Measurements from ENCODE around the gene CTRL.
A peak's percentile ranks its signal among the peaks of the same experiment; 100 is the strongest.

CTRL gene

DNA sequence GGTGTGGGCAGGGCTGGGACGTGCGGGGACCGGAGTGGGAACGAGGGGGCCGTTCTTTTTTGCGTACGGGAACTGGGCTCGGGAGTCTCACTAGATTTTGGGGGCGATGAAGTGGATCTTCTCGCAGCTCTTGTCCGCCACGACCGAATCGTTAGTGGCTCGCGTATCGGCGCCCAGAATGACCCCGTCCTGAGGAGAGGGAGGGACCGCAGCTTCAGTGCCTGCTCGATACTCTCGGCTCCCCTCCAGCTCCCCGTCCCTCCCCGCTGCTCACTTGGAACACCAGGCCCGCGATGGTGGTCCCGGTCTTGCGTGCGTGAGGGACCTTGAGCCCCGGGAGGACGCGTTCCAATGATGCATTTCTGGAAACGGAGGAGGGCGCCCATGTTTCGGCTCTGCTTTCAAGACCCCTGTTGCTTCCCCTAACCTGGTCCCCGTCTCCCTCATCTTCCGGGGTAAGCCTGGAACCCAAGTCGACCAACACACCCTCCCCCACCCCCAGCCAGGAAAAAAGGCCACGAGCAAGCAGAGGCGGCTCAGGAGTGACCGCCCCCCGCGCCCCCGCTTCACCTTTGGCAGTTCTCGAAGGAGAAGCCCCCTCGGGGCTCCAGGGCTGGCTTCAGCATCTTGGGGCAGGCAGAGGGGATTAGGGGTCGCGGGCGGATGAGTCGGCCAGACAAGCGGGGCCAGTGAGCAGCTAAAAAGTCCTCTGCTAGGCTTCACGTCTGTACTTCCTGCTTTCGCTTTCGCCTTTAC, 4.6 kb upstream of the CTRL start, which contains the start of gene PSMB10:
Gene PSMB10, minus strand, starts transcription at position 727 of the 756 bp plus-strand sequence. Its CDS starts 101 bp downstream, at position 626.
- TF ChIP-seq POLR2A (IDR thresholded peaks at IDR 0.05; ENCODE audit: extremely low read depth, insufficient read length) = peak; percentile 48
- TF ChIP-seq, protein P1, sequence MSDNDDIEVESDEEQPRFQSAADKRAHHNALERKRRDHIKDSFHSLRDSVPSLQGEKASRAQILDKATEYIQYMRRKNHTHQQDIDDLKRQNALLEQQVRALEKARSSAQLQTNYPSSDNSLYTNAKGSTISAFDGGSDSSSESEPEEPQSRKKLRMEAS (IDR thresholded peaks at IDR 0.05; ENCODE audit: low read depth, low read length) = peak; percentile 19; the same call in 1 of the 2 replicates
- TF ChIP-seq, protein P2, sequence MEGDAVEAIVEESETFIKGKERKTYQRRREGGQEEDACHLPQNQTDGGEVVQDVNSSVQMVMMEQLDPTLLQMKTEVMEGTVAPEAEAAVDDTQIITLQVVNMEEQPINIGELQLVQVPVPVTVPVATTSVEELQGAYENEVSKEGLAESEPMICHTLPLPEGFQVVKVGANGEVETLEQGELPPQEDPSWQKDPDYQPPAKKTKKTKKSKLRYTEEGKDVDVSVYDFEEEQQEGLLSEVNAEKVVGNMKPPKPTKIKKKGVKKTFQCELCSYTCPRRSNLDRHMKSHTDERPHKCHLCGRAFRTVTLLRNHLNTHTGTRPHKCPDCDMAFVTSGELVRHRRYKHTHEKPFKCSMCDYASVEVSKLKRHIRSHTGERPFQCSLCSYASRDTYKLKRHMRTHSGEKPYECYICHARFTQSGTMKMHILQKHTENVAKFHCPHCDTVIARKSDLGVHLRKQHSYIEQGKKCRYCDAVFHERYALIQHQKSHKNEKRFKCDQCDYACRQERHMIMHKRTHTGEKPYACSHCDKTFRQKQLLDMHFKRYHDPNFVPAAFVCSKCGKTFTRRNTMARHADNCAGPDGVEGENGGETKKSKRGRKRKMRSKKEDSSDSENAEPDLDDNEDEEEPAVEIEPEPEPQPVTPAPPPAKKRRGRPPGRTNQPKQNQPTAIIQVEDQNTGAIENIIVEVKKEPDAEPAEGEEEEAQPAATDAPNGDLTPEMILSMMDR (IDR thresholded peaks at IDR 0.05; ENCODE audit: low read depth, low read length) = no peak
- peak; percentile 84 for DNase-seq (ENCODE audit: low read depth)
- H3K4me3 ChIP-seq (ENCODE audit: low read depth, low read length) = peak within 1 kb of the TSS; percentile 94

DNA sequence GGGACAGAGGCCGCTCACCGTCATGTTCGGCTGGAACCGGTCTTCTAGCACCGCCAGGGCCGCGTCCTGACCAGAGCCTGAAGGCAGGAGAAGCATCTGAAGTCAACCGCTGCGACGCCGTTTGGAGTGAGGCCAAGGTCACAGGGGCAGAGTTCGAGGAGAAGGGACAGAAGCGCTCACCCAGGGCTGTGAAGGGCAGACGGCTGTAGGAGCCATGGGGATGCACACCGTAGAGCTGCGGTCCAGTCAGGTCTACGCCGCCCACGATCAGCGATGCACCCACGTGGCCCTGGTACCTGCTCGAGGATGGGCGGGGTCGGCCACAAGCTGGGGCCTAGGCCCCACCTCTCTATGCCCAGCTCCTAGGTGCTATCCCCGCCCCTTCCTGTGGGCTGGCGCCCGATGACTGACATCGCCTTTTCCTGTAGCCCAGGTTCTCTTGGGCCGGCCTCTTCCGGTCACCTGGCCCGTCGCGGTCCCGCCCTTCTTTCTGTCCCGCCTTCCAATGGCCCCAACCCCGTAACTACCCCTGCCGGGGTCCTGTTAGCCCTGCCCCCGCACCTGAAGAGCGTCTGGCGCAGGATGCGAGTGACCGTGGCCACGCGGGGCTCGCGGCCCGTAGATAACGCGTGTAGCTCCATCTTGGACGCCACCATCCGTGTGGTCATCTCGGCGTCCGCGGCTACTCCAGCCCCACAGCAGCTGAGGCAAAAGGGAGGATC, 3.9 kb upstream of the CTRL start:
- peak; percentile 30; the same call in 1 of the 2 replicates for TF ChIP-seq MYC (IDR thresholded peaks at IDR 0.05; ENCODE audit: low read depth, low read length)
- peak; percentile 84 for TF ChIP-seq POLR2A (IDR thresholded peaks at IDR 0.05; ENCODE audit: extremely low read depth, insufficient read length)
- TF ChIP-seq, protein P1 (IDR thresholded peaks at IDR 0.05; ENCODE audit: low read depth, low read length) = peak; percentile 96
- TF ChIP-seq, protein P2 (IDR thresholded peaks at IDR 0.05; ENCODE audit: low read depth, low read length) = no peak
- H3K4me3 ChIP-seq (ENCODE audit: low read depth, low read length) = peak overlapping the region; percentile 94

DNA sequence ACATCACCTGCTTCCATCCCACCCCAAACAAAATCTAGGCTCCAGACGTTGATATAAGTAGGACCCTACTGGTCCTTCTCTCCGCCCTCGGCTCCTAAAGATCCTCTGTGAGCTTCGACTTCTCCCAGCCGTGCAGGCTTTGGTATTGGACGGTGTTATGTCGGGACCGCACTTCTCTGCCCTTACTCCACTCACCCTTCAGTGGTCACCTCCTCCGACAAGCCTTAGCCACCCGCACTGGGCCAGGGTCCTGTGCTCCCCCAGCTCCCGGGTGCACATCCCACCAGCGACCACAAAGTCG, 3.4 kb upstream of the CTRL start:
- TF ChIP-seq, protein P2 (IDR thresholded peaks at IDR 0.05; ENCODE audit: low read depth, low read length) = no peak
- TF ChIP-seq POLR2A (IDR thresholded peaks at IDR 0.05; ENCODE audit: extremely low read depth, insufficient read length) = no peak
- TF ChIP-seq MYC (IDR thresholded peaks at IDR 0.05; ENCODE audit: low read depth, low read length) = no peak
- TF ChIP-seq, protein P1 (IDR thresholded peaks at IDR 0.05; ENCODE audit: low read depth, low read length) = no peak
- H3K4me3 ChIP-seq (ENCODE audit: low read depth, low read length) = peak overlapping the region; percentile 94
- no peak for DNase-seq (ENCODE audit: low read depth)

More for the DNA sequence above, 3.9 kb upstream of the CTRL start:
- peak; percentile 97 for DNase-seq (ENCODE audit: low read depth)

DNA sequence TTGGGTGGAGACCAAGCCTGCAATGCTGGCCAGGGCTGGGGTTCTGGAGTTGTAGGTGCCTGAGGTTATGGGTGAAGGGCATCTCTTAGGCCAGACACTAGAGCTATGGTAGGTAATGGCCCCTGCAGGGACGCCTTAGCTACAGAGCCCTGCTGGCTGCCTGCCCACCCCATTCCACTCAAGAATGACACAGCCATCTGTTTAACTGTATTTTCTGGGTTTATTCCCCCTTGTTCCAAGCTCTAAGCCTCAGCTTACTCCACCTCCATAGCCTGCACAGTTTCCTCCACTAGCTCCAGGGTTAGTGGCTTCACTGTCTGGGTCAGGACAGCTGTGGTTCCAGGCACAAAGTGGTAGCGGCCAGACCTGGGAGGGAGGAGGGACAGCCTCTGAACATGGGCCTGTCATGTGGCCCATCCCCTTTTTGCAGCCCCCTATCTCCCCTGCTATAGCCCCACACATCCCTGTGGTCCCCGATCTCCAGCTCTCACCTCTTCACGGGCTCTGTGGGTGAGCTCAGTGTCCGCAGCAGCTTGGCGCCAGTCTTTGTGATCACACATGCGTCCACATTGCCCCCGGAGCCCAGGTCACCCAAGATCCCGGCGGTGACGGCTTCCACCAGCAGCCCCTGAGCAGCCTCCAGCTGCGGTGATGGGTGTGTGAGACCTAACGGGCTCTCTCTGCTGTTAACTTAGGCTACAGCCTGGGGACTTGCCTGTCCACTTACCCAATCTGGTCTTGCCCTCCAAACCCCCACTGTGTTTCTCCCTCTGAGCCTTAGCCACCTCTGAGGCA, 2.8 kb upstream of the CTRL start:
- DNase-seq (ENCODE audit: low read depth) = no peak
- peak overlapping the region; percentile 94 for H3K4me3 ChIP-seq (ENCODE audit: low read depth, low read length)
- no peak for TF ChIP-seq MYC (IDR thresholded peaks at IDR 0.05; ENCODE audit: low read depth, low read length)
- TF ChIP-seq, protein P2 (IDR thresholded peaks at IDR 0.05; ENCODE audit: low read depth, low read length) = no peak
- TF ChIP-seq POLR2A (IDR thresholded peaks at IDR 0.05; ENCODE audit: extremely low read depth, insufficient read length) = no peak
- TF ChIP-seq, protein P1 (IDR thresholded peaks at IDR 0.05; ENCODE audit: low read depth, low read length) = no peak

DNA sequence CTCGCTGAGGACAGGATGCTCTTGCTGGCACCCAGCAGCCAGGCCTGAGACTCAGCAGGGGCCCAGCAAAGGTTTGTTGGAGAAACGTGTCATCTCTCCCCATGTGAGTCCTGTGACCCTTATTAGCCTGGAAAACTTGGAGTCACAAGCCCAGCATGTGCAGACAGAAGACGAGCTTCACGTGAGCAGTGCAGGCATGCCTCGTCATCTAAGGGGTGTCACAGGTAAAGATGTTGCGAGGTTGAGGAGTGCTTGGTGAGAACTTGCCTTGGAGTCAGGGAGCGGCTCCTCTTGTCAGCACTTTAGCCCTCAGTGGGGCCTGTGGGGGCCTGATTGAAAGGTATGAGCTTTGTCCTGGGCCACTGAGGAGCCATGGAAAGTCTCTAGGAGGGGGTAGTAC, 2.1 kb upstream of the CTRL start:
- H3K4me3 ChIP-seq (ENCODE audit: low read depth, low read length) = no peak overlapping the region
- TF ChIP-seq POLR2A (IDR thresholded peaks at IDR 0.05; ENCODE audit: extremely low read depth, insufficient read length) (no peak), MYC (IDR thresholded peaks at IDR 0.05; ENCODE audit: low read depth, low read length) (no peak)
- TF ChIP-seq, protein P1 (IDR thresholded peaks at IDR 0.05; ENCODE audit: low read depth, low read length) = no peak
- TF ChIP-seq, protein P2 (IDR thresholded peaks at IDR 0.05; ENCODE audit: low read depth, low read length) = no peak
- DNase-seq (ENCODE audit: low read depth) = no peak

Measured in NB4 (cell line).